ENCODE results near the gene HYDIN.

HYDIN gene

GRCh38 chr16:70788668-70789594 is 441.6 kb downstream of the HYDIN start:
- Histone ChIP-seq H3K4me2 (peak overlapping the region in 2 of 11 experiments; percentile 67 to 98; a peak in 3 of 22 replicates), H3K4me1 (peaks cover 4 to 100% (median 19%) of the 10 kb centered on the region in 10 experiments; a peak in 15 of 20 replicates), H3K27ac (no peak overlapping the region), H3K27me3 (no peaks in the 10 kb centered on the region), H4K20me1 (peaks cover 73 to 98% (median 90%) of the 10 kb centered on the region in 11 experiments), H3K36me3 (peaks cover 39 to 100% (median 63%) of the 10 kb centered on the region in 11 experiments), H3K9ac (peak overlapping the region in 1 of 11 experiments; percentile 44; a peak in 1 of 22 replicates), H3K9me3 (replicated peaks in 1 of 11) (no peaks in the 10 kb centered on the region), H3K4me3 (no peak overlapping the region)
- TF ChIP-seq Cebpa-rat (IDR thresholded peaks at IDR 0.05) = no peak

GRCh38 chr16:70786020-70786755 is 444.3 kb downstream of the HYDIN start:
- peaks cover 0 to 82% (median 9%) of the 10 kb centered on the region in 10 experiments; a peak in 11 of 20 replicates for H3K4me1 ChIP-seq
- peaks cover 0 to 24% (median 4%) of the 10 kb centered on the region in 11 experiments; a peak in 12 of 22 replicates for H3K9me3 ChIP-seq (replicated peaks in 1 of 11)
- peaks cover 46 to 88% (median 63%) of the 10 kb centered on the region in 11 experiments for H4K20me1 ChIP-seq
- H3K27me3 ChIP-seq = no peaks in the 10 kb centered on the region
- H3K27ac ChIP-seq = peak overlapping the region in 2 of 11 experiments; percentile 50 to 55; a peak in 3 of 22 replicates
- peak overlapping the region in 3 of 11 experiments; percentile 26 to 98 (median 67); a peak in 6 of 22 replicates for H3K4me2 ChIP-seq
- TF ChIP-seq Cebpa-rat (IDR thresholded peaks at IDR 0.05) = no peak
- H3K4me3 ChIP-seq = no peak overlapping the region
- H3K36me3 ChIP-seq = peaks cover 67 to 100% (median 88%) of the 10 kb centered on the region in 11 experiments
- H3K9ac ChIP-seq = peak overlapping the region in 2 of 11 experiments; percentile 41 to 61; a peak in 2 of 22 replicates

- TF ChIP-seq Cebpa-rat (IDR thresholded peaks at IDR 0.05) = no peak
- Histone ChIP-seq H3K4me1 (peaks cover 0 to 69% (median 9%) of the 10 kb centered on the region in 10 experiments; a peak in 11 of 20 replicates), H3K4me2 (peak overlapping the region in 2 of 11 experiments; percentile 67 to 98; a peak in 4 of 22 replicates), H3K9me3 (replicated peaks in 1 of 11) (peaks cover 0 to 28% (median 6%) of the 10 kb centered on the region in 11 experiments; a peak in 12 of 22 replicates), H3K36me3 (peaks cover 79 to 100% (median 95%) of the 10 kb centered on the region in 11 experiments), H3K27ac (peak overlapping the region in 1 of 11 experiments; percentile 32; a peak in 1 of 22 replicates), H3K9ac (peak overlapping the region in 2 of 11 experiments; percentile 2 to 16; a peak in 2 of 22 replicates), H3K4me3 (no peak overlapping the region), H4K20me1 (peaks cover 36 to 76% (median 50%) of the 10 kb centered on the region in 11 experiments), H3K27me3 (no peaks in the 10 kb centered on the region)
Measured at GRCh38 chr16:70784692-70785555, 445.6 kb downstream of the HYDIN start.

- no peak overlapping the region for H3K4me2 ChIP-seq
- peaks cover 0 to 42% (median 9%) of the 10 kb centered on the region in 10 experiments; a peak in 11 of 20 replicates for H3K4me1 ChIP-seq
- no peak overlapping the region for H3K27ac ChIP-seq
- peaks cover 10 to 69% (median 23%) of the 10 kb centered on the region in 11 experiments; a peak in 20 of 22 replicates for H4K20me1 ChIP-seq
- no peak overlapping the region for H3K9ac ChIP-seq
- no peaks in the 10 kb centered on the region for H3K27me3 ChIP-seq
- H3K4me3 ChIP-seq = no peak overlapping the region
- peaks cover 0 to 28% (median 6%) of the 10 kb centered on the region in 11 experiments; a peak in 12 of 22 replicates for H3K9me3 ChIP-seq (replicated peaks in 1 of 11)
- no peak for TF ChIP-seq Cebpa-rat (IDR thresholded peaks at IDR 0.05)
- H3K36me3 ChIP-seq = peaks cover 95 to 100% (median 100%) of the 10 kb centered on the region in 11 experiments
Measured at GRCh38 chr16:70782237-70782636, 448.3 kb downstream of the HYDIN start.

GRCh38 chr16:70781800-70782199 is 448.7 kb downstream of the HYDIN start:
- peaks cover 0 to 38% (median 9%) of the 10 kb centered on the region in 10 experiments; a peak in 11 of 20 replicates for H3K4me1 ChIP-seq
- H3K9me3 ChIP-seq (replicated peaks in 1 of 11) = peaks cover 0 to 28% (median 6%) of the 10 kb centered on the region in 11 experiments; a peak in 12 of 22 replicates
- no peak overlapping the region for H3K4me3 ChIP-seq
- no peaks in the 10 kb centered on the region for H3K27me3 ChIP-seq
- no peak for TF ChIP-seq Cebpa-rat (IDR thresholded peaks at IDR 0.05)
- peaks cover 93 to 100% (median 99%) of the 10 kb centered on the region in 11 experiments for H3K36me3 ChIP-seq
- no peak overlapping the region for H3K9ac ChIP-seq
- no peak overlapping the region for H3K4me2 ChIP-seq
- H4K20me1 ChIP-seq = peaks cover 7 to 69% (median 19%) of the 10 kb centered on the region in 11 experiments; a peak in 20 of 22 replicates
- no peak overlapping the region for H3K27ac ChIP-seq

GRCh38 chr16:70780546-70780945 is 450.0 kb downstream of the HYDIN start:
- H3K4me2 ChIP-seq = no peak overlapping the region
- peaks cover under 1 to 67% (median 6%) of the 10 kb centered on the region in 11 experiments; a peak in 15 of 22 replicates for H4K20me1 ChIP-seq
- H3K36me3 ChIP-seq = peaks cover 88 to 100% (median 98%) of the 10 kb centered on the region in 11 experiments
- no peak overlapping the region for H3K4me3 ChIP-seq
- peaks cover 0 to 25% (median 6%) of the 10 kb centered on the region in 10 experiments; a peak in 10 of 20 replicates for H3K4me1 ChIP-seq
- H3K9ac ChIP-seq = no peak overlapping the region
- H3K27ac ChIP-seq = no peak overlapping the region
- H3K9me3 ChIP-seq (replicated peaks in 1 of 11) = peaks cover 0 to 28% (median 6%) of the 10 kb centered on the region in 11 experiments; a peak in 12 of 22 replicates
- TF ChIP-seq Cebpa-rat (IDR thresholded peaks at IDR 0.05) = no peak
- no peaks in the 10 kb centered on the region for H3K27me3 ChIP-seq

GRCh38 chr16:70779361-70779760 is 451.2 kb downstream of the HYDIN start:
- Histone ChIP-seq H3K9me3 (replicated peaks in 1 of 11) (peaks cover 0 to 28% (median 6%) of the 10 kb centered on the region in 11 experiments; a peak in 12 of 22 replicates), H3K4me2 (no peak overlapping the region), H3K4me1 (peaks cover 0 to 14% (median 0%) of the 10 kb centered on the region in 10 experiments; a peak in 4 of 20 replicates), H3K36me3 (peaks cover 85 to 99% (median 92%) of the 10 kb centered on the region in 11 experiments), H3K27ac (no peak overlapping the region), H4K20me1 (peaks cover 0 to 65% (median 0%) of the 10 kb centered on the region in 11 experiments; a peak in 7 of 22 replicates), H3K9ac (no peak overlapping the region), H3K27me3 (no peaks in the 10 kb centered on the region), H3K4me3 (no peak overlapping the region)
- TF ChIP-seq Cebpa-rat (IDR thresholded peaks at IDR 0.05) = no peak
